Measurements from ENCODE around the gene TSPAN5. TPM values are rescaled to one million over a fixed set of nuclear protein-coding genes. Genes with fewer than 3 reads are reported as not detected.

Gene TSPAN5
- total RNA-seq, 1 donor from 2014 or later, result 1.6 TPM

GRCh38 chr4:98661371-98662054, 3.1 kb upstream of the TSPAN5 start:
- TF ChIP-seq CTCF (IDR thresholded peaks at IDR 0.05), result no peak
- ChIA-PET CTCF (no interaction called here), POLR2A (interaction anchor here (0.7 to 2.1 kb wide), 2 partner anchors 11 to 400 kb away, joined by 3 to 6 read pairs; partner anchors contain the start of gene RAP1GDS1)
- DNase-seq, result no peak
- no peaks in the 10 kb centered on the region for H3K9me3 Mint-ChIP-seq
- peak overlapping the region; percentile 93 for H3K27ac Mint-ChIP-seq
- intact Hi-C loops (cut with micrococcal nuclease), result loop anchor here (2.0 to 5.0 kb wide), 3 partner anchors 143 to 1286 kb away; partner anchors contain the start of genes DAPP1 and DNAJB14
- no peak overlapping the region for H3K4me3 Mint-ChIP-seq
- no peak for ATAC-seq (ENCODE audit: low read depth)
- peaks cover 66% of the 10 kb centered on the region for H3K4me1 Mint-ChIP-seq
- no peaks in the 10 kb centered on the region for H3K36me3 Mint-ChIP-seq (ENCODE audit: low read depth)
- no peaks in the 10 kb centered on the region for H3K27me3 Mint-ChIP-seq

- DNase-seq (no peak), ATAC-seq (ENCODE audit: low read depth) (no peak)
- H3K36me3 Mint-ChIP-seq (ENCODE audit: low read depth), result no peaks in the 10 kb centered on the region
- peaks cover 64% of the 10 kb centered on the region for H3K4me1 Mint-ChIP-seq
- intact Hi-C loops (cut with micrococcal nuclease), result loop anchor here (2.0 to 5.0 kb wide), 4 partner anchors 429 to 1287 kb away; partner anchors contain the start of genes ADH5, DAPP1 and DNAJB14
- peaks cover 7% of the 10 kb centered on the region for H3K27me3 Mint-ChIP-seq
- no peak for TF ChIP-seq CTCF (IDR thresholded peaks at IDR 0.05)
- CTCF ChIA-PET, result no interaction called here
- POLR2A ChIA-PET, result interaction anchor here (1.3 to 1.7 kb wide), 2 partner anchors 269 to 516 kb away, joined by 4 read pairs; partner anchors contain the start of genes EIF4E and STPG2
- H3K27ac Mint-ChIP-seq, result peak overlapping the region; percentile 68
- no peaks in the 10 kb centered on the region for H3K9me3 Mint-ChIP-seq
- H3K4me3 Mint-ChIP-seq, result peak overlapping the region; percentile 78
Observed at GRCh38 chr4:98659741-98660462, 1.5 kb upstream of the TSPAN5 start.

- H3K4me1 Mint-ChIP-seq, result peaks cover 57% of the 10 kb centered on the region
- ChIA-PET CTCF (interaction anchor here (1.0 kb wide), 1 partner anchor 11 kb away, joined by 4 read pairs; no protein-coding TSS in a partner anchor), POLR2A (interaction anchor here (1.3 to 1.7 kb wide), 3 partner anchors 270 to 516 kb away, joined by 4 to 6 read pairs (median 4); partner anchors contain the start of genes EIF4E, METAP1 and STPG2)
- peak overlapping the region; percentile 68 for H3K27ac Mint-ChIP-seq
- ATAC-seq (ENCODE audit: low read depth) (no peak), DNase-seq (no peak)
- intact Hi-C loops (cut with micrococcal nuclease), result loop anchor here (2.0 to 5.0 kb wide), 2 partner anchors 430 to 457 kb away; partner anchors contain the start of gene ADH5
- peak overlapping the region; percentile 78 for H3K4me3 Mint-ChIP-seq
- H3K27me3 Mint-ChIP-seq, result peaks cover 7% of the 10 kb centered on the region
- TF ChIP-seq CTCF (IDR thresholded peaks at IDR 0.05), result no peak
- H3K36me3 Mint-ChIP-seq (ENCODE audit: low read depth), result no peaks in the 10 kb centered on the region
- H3K9me3 Mint-ChIP-seq, result no peaks in the 10 kb centered on the region
Observed at GRCh38 chr4:98659106-98659592, 738 bp upstream of the TSPAN5 start.

GRCh38 chr4:98657531-98658286, 702 bp downstream of the TSPAN5 start:
- ATAC-seq (ENCODE audit: low read depth), result no peak
- H3K27me3 Mint-ChIP-seq, result peaks cover 7% of the 10 kb centered on the region
- POLR2A ChIA-PET, result interaction anchor here (0.8 to 1.8 kb wide), 6 partner anchors 18 to 454 kb away, joined by 3 to 12 read pairs (median 6); partner anchors contain the start of genes EIF4E, METAP1 and RAP1GDS1
- peaks cover 43% of the 10 kb centered on the region for H3K4me1 Mint-ChIP-seq
- peak overlapping the region; percentile 92 for H3K4me3 Mint-ChIP-seq
- peak overlapping the region; percentile 54 for H3K27ac Mint-ChIP-seq
- H3K9me3 Mint-ChIP-seq, result no peaks in the 10 kb centered on the region
- no peak for TF ChIP-seq CTCF (IDR thresholded peaks at IDR 0.05)
- CTCF ChIA-PET, result interaction anchor here (0.8 to 1.0 kb wide), 2 partner anchors 10 to 273 kb away, joined by 3 to 4 read pairs; no protein-coding TSS in a partner anchor
- intact Hi-C loops (cut with micrococcal nuclease), result loop anchor here (2.0 to 5.0 kb wide), 2 partner anchors 431 to 455 kb away; partner anchors contain the start of gene ADH5
- H3K36me3 Mint-ChIP-seq (ENCODE audit: low read depth), result no peaks in the 10 kb centered on the region
- no peak for DNase-seq
